ENCODE measurements around the gene CARF.

Gene CARF

GRCh38 chr2:203025592-203025991 is 113.5 kb downstream of the CARF start:
- DNase-seq: no peak

DNA sequence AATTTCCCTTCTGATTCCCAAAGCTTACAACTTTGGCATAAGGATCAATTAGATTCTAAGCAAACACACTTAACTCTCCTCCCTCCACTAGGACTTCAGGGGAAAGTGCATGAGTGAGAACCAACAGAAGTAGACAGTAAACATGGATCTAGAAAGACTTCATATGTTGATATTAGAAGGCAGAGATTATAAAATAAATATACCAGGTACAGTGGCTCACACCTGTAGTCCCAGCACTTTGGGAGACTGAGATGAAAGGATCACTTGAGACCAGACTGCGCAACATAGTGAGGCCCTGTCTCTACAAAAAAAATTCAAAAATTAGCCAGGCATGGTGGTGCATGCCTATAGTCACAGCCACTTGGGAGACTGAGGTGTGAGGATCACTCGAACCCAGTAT is 118.5 kb downstream of the CARF start:
- DNase-seq: no peak

DNA sequence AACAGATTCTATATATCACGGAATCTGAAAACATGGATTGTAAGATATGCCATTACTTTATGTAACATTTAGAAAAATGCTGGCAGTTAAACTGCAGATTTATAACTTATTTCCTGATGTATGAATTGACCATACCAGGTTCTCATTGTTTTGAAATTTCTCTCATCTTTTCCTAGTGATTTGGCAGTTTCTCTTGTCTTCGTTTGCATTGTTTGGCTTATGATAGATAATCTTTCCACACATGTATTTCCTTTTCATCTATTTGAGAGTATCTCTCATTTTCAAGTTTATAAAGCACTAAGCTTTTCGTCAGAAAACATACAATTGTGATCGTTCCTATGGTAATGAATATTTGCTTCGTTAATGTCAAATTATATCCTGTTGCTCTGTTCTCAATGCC is 118.9 kb downstream of the CARF start:
- DNase-seq: no peak

DNA sequence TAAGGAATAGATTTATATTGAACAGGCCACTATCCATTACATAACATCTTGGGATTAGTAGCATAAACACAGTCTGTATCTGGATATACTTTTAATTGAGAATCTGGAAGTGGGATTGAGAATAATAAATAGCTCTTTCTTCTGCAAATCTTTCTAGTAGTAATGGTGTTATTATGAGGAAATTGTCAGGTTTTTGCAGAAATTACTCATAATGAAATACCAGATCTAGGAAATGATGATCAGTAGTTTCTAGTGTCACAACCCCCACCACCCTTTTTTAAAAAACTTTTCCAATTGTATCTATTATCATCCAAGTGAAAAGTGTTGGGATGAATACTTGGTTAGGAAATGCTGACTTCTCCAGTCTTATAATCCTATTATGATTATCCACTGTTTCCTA is 121.3 kb downstream of the CARF start:
- no peak for DNase-seq

- DNase-seq: no peak
Measured at GRCh38 chr2:203035879-203036470, 123.9 kb downstream of the CARF start.

Data from CD4-positive, alpha-beta T cell treated with Interleukin-15 for 1 hour (primary cell).